ENCODE measurements around the gene MAPK8. TPM values are rescaled to one million over a fixed set of nuclear protein-coding genes. Genes with fewer than 3 reads are reported as not detected.

The MAPK8 gene
- total and polyA plus RNA-seq, 7 donors = 17.4 to 74.5 (median 46.7) TPM

DNA sequence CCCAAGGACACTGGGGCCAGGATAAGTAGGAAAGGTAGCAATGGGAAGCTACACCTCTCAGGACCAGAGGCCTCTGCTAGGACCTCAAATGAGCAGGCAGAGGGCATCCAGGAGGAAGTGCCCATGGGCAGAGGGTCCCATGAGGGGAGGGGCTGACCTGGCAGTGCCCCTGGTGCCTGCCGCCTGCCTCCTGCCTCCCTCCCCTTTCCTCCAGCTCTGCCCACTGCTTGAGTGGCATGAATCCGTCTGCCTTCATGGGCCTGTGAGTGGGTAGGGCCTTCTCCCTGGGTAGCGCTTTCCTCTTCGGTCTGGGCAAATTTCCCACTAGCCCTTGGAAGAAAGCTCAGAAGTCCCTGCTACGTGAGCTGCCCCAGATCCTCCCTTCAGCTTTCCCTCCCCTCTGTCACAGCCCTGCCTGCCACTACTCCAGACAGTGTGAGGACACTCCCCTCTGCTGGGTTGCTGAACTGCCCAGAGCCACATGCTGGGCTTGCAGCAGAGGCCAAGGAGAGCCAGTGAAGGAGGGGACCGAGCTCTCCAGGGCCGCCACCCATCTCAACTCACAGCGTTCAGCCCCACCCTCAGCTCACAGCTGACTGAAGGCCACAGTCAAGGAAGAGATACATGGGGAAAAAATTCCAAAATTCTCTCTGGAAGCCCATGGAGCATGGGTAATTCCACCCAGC, 157.0 kb downstream of the MAPK8 start:
- Histone ChIP-seq H3K27me3 (peaks cover 0 to 7% (median 4%) of the 10 kb centered on the region in 3 donors), H3K36me3 (no peaks in the 10 kb centered on the region), H3K9me3 (no peaks in the 10 kb centered on the region), H3K4me1 (peaks cover 0 to 37% (median 31%) of the 10 kb centered on the region in 4 donors), H3K4me3 (no peak overlapping the region), H3K27ac (peak overlapping the region in 1 of 4 donors; percentile 20)
- no peak for DNase-seq
- WGBS, 2 donors = 62 to 72% methylated on average over 8 of the region's 8 CpGs
- TF ChIP-seq POLR2A (IDR thresholded peaks at IDR 0.05) = no peak
- intact Hi-C loops (cut with DNase I) = no loop called here

DNA sequence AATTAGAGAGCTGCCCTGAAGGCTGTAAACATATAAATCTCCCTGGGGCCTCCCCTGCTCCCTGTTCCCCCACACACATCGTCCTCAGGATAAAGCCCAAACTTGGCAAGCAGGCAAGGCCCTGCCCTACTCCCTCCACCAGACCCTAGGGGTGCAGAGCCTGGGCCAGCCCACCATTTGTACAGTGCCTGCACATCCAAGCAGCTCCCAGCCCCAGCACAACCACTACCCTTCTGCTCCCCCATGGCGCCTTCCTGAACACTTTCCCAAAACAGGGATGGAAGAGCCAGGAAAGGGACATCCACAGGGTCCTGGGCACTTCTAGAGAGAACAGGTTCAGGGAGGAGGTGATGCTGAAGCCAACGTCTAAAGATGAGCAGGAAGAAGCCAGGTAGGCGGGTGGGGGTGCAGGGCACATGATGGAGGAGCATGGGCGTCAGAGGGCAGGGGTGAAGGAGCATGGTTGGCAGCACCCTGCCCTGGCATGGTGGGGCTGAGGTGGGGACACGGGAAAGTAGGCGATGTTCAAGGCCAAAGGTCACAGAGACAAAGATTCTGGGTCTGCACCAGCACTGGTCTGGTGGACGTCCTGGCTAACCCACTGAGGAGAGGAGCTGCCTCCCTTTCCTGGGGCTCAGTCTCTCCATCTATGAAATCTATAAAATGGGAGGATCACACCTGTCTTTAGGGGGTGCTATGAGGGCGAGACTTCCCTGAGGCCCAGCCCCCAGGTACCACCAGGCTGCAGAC, 157.8 kb downstream of the MAPK8 start:
- no peaks in the 10 kb centered on the region for H3K36me3 ChIP-seq
- TF ChIP-seq, protein P1, sequence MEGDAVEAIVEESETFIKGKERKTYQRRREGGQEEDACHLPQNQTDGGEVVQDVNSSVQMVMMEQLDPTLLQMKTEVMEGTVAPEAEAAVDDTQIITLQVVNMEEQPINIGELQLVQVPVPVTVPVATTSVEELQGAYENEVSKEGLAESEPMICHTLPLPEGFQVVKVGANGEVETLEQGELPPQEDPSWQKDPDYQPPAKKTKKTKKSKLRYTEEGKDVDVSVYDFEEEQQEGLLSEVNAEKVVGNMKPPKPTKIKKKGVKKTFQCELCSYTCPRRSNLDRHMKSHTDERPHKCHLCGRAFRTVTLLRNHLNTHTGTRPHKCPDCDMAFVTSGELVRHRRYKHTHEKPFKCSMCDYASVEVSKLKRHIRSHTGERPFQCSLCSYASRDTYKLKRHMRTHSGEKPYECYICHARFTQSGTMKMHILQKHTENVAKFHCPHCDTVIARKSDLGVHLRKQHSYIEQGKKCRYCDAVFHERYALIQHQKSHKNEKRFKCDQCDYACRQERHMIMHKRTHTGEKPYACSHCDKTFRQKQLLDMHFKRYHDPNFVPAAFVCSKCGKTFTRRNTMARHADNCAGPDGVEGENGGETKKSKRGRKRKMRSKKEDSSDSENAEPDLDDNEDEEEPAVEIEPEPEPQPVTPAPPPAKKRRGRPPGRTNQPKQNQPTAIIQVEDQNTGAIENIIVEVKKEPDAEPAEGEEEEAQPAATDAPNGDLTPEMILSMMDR (IDR thresholded peaks at IDR 0.05) = no peak
- no peak for TF ChIP-seq POLR2A (IDR thresholded peaks at IDR 0.05)
- TF ChIP-seq EP300 (IDR thresholded peaks at IDR 0.05) = no peak
- H3K9me3 ChIP-seq = no peaks in the 10 kb centered on the region
- H3K4me1 ChIP-seq = peaks cover 0 to 37% (median 31%) of the 10 kb centered on the region in 4 donors
- peak overlapping the region in 1 of 4 donors; percentile 20 for H3K27ac ChIP-seq
- 67 to 79% methylated on average over 9 of the region's 9 CpGs for WGBS, 2 donors
- no peak for DNase-seq
- intact Hi-C loops (cut with DNase I) = no loop called here
- no peak overlapping the region for H3K4me3 ChIP-seq
- H3K27me3 ChIP-seq = peaks cover 0 to 7% (median 4%) of the 10 kb centered on the region in 3 donors

DNA sequence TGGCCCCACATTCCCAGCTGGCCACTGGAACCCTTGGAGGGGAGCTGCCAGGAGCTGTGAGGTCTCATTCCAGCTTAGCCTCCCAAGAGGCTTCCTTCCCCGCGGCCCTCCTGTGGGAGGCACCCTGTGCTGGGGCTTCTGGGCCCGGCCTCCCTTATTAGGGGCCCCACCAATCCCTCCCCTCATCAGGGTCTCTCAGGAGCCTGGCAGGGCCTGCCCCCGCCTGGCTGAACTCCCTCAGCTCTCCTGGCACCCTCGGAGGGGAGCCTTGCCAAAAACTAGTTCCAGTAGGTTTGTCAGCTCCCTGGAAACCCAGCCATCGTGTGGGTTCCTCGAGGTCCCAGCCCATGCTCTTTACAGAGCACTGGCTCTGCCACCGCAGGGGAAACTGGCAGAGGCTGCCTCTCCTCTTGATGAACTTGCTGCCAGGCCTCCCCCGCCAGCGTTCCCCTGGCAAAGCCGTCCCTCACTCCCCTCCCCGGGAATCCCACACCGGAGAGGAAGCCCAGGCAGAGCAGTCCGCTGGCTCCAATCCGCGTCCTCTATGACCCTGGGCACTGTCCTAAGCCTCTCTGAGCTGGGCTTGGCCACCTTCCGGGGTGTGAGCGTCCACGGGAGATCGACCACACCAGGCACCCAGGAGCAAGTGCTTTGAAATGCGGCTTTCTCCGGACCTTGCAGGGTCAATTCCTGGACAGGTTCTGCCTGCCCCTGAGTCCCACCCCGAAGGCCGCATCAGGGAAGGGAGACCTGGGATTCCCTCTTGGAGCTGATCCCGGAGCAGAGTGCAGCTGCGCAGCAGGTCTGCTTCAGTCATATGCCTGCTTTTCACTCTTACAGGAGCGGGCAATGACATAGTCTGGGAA, 158.6 kb downstream of the MAPK8 start:
- peak overlapping the region in 1 of 4 donors; percentile 13 for H3K4me3 ChIP-seq
- H3K27me3 ChIP-seq = peaks cover 0 to 7% (median 4%) of the 10 kb centered on the region in 3 donors
- 77 to 80% methylated on average over 27 of the region's 27 CpGs for WGBS, 2 donors
- peak overlapping the region in 2 of 4 donors; percentile 31 to 52 for H3K27ac ChIP-seq
- H3K4me1 ChIP-seq = peaks cover 0 to 37% (median 32%) of the 10 kb centered on the region in 4 donors
- TF ChIP-seq, protein P1 (IDR thresholded peaks at IDR 0.05) = no peak
- no peak for TF ChIP-seq POLR2AphosphoS5 (IDR thresholded peaks at IDR 0.05)
- TF ChIP-seq EP300 (IDR thresholded peaks at IDR 0.05) = no peak
- no peak for TF ChIP-seq POLR2A (IDR thresholded peaks at IDR 0.05)
- no peaks in the 10 kb centered on the region for H3K9me3 ChIP-seq
- H3K36me3 ChIP-seq = no peaks in the 10 kb centered on the region
- intact Hi-C loops (cut with DNase I) = no loop called here
- no peak for DNase-seq

DNA sequence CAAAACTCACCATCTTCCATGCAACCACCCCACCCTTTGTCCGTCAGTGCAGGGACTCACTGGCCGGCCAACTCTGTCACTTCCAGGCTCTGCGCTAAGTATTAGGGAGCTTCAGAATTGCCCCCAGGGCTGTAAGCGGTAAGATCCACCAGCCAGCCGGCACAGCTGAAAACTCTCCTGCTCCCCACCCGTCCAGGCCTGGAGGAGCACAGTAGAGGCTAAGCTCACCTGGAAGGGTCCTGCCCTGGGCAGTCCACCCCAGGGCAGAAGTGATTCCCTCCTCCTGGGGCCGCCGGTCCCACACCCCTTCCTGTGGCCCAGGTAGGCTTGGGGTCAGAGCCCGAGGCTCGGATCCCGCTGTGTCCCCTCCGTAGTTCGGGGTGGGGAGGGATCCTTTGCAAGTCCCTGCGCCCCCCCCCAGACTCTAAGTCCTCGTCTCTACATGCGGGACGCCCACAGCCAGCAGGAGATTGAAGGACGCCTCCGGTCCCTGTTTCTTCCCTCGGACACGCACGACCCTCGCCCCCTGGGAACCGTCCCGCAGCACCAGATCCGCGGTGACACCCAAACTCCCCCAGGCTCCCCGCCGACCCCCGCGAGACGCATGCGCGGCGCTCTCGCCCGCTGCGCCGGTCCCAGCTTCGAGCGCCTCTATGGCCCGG, 159.5 kb downstream of the MAPK8 start:
- no peaks in the 10 kb centered on the region for H3K36me3 ChIP-seq
- intact Hi-C loops (cut with DNase I) = no loop called here
- DNase-seq = no peak
- no peaks in the 10 kb centered on the region for H3K9me3 ChIP-seq
- H3K4me3 ChIP-seq = peak overlapping the region in 2 of 4 donors; percentile 28 to 34
- 47 to 72% methylated on average over 42 of the region's 42 CpGs for WGBS, 2 donors
- H3K27me3 ChIP-seq = peaks cover 0 to 7% (median 4%) of the 10 kb centered on the region in 3 donors
- H3K4me1 ChIP-seq = peaks cover 0 to 42% (median 35%) of the 10 kb centered on the region in 4 donors
- peak overlapping the region in 1 of 4 donors; percentile 52 for H3K27ac ChIP-seq
- TF ChIP-seq POLR2AphosphoS5 (IDR thresholded peaks at IDR 0.05) (no peak), POLR2A (IDR thresholded peaks at IDR 0.05) (no peak), EP300 (IDR thresholded peaks at IDR 0.05) (no peak)
- TF ChIP-seq, protein P1 (IDR thresholded peaks at IDR 0.05) = no peak
